SH-SY5Y (cell line): ENCODE measurements around the gene BACH2.

ENCODE experiments used
- GATA2 ChIP-seq: IDR thresholded peaks from 2 replicates; pipeline ENCODE4 v1.6.1; 2011; ENCODE audit warnings: mild to moderate bottlenecking, low read depth, low read length
- GATA3 ChIP-seq: IDR thresholded peaks from 2 replicates; pipeline ENCODE4 v1.6.1; 2011; ENCODE audit warnings: low read depth, mild to moderate bottlenecking, low read length, moderate library complexity

- TF ChIP-seq GATA2 (no peak), GATA3 (no peak)
Observed at GRCh38 chr6:90285042-90285481, 11.6 kb downstream of the BACH2 start.
